GM23338 (cell line): Measurements from ENCODE around the gene SLAMF9. TPM values are rescaled to one million over a fixed set of nuclear protein-coding genes. Genes with fewer than 3 reads are reported as not detected.

Source experiments
- ATAC-seq: fragments of 200-7000 bp; cut with Tn5 transposase; 3 replicates; pipeline ENCODE4 v1.9.1; 2020
- DNase-seq: peaks from one replicate; pipeline ENCODE4 v3.0.0-alpha.2; 2015; ENCODE audit warnings: low spot score
- H2AFZ ChIP-seq: fragments of 200-600 bp; sonication (generic); 2 replicates; pipeline ENCODE4 v1.8.0; 2016; ENCODE audit warnings: antibody characterized with exemption, mild to moderate bottlenecking, moderate library complexity
- H3F3A ChIP-seq: fragments of 200-600 bp; sonication (generic); replicated peaks from 2 replicates; pipeline ENCODE4 v1.8.0; 2017; ENCODE audit warnings: antibody characterized with exemption, mixed run types, low read depth
- H3K27ac ChIP-seq: fragments of 200-600 bp; sonication (generic); 2 replicates; pipeline ENCODE4 v1.6.1; 2016; ENCODE audit warnings: low read depth
- H3K27me3 ChIP-seq: fragments of 200-600 bp; sonication (generic); 2 replicates; pipeline ENCODE4 v1.8.0; 2016; ENCODE audit warnings: mild to moderate bottlenecking, mixed run types, moderate library complexity; ENCODE audit not compliant: insufficient read depth
- H3K36me3 ChIP-seq: fragments of 200-600 bp; sonication (generic); 2 replicates; pipeline ENCODE4 v1.8.0; 2016; ENCODE audit warnings: mild to moderate bottlenecking; ENCODE audit not compliant: insufficient read depth
- H3K4me1 ChIP-seq: fragments of 200-600 bp; sonication (generic); 2 replicates; pipeline ENCODE4 v1.8.0; 2016; ENCODE audit warnings: mild to moderate bottlenecking, moderate library complexity; ENCODE audit not compliant: insufficient read depth
- H3K4me2 ChIP-seq: fragments of 200-600 bp; sonication (generic); 2 replicates; pipeline ENCODE4 v1.7.1; 2017; ENCODE audit warnings: mixed run types
- H3K4me3 ChIP-seq: fragments of 200-600 bp; sonication (generic); 2 replicates; pipeline ENCODE4 v1.6.1; 2016; ENCODE audit warnings: mixed run types
- H3K79me2 ChIP-seq: fragments of 200-600 bp; sonication (generic); replicated peaks from 2 replicates; pipeline ENCODE4 v1.8.0; 2017; ENCODE audit warnings: mild to moderate bottlenecking; ENCODE audit not compliant: insufficient read depth
- H3K9me2 ChIP-seq: fragments of 200-600 bp; sonication (generic); 2 replicates; pipeline ENCODE4 v1.8.0; 2017; ENCODE audit not compliant: insufficient read depth
- H4K20me1 ChIP-seq: fragments of 200-600 bp; sonication (generic); replicated peaks from 2 replicates; pipeline ENCODE4 v1.8.0; 2017; ENCODE audit warnings: mild to moderate bottlenecking; ENCODE audit not compliant: insufficient read depth
- H3K27ac Mint-ChIP-seq: 2 replicates; pipeline ENCODE4 v1.8.0; 2020; ENCODE audit warnings: inconsistent platforms, mild to moderate bottlenecking, moderate library complexity, mixed read lengths
- H3K27me3 Mint-ChIP-seq: 3 replicates; pipeline ENCODE4 v1.8.0; 2022; ENCODE audit warnings: low read depth, mild to moderate bottlenecking, moderate library complexity, mixed read lengths, inconsistent platforms; ENCODE audit not compliant: insufficient read depth, poor library complexity
- H3K36me3 Mint-ChIP-seq: 3 replicates; pipeline ENCODE4 v1.8.0; 2021; ENCODE audit warnings: low read depth, mild to moderate bottlenecking, inconsistent platforms, moderate library complexity, mixed read lengths
- H3K4me1 Mint-ChIP-seq: 3 replicates; pipeline ENCODE4 v1.8.0; 2020; ENCODE audit warnings: mild to moderate bottlenecking, inconsistent platforms, mixed read lengths
- H3K4me3 Mint-ChIP-seq: 3 replicates; pipeline ENCODE4 v1.8.0; 2021; ENCODE audit warnings: moderate library complexity, mild to moderate bottlenecking, inconsistent platforms, mixed read lengths
- H3K9me3 Mint-ChIP-seq: 3 replicates; pipeline ENCODE4 v1.8.0; 2020; ENCODE audit warnings: moderate library complexity, mild to moderate bottlenecking, inconsistent platforms, mixed read lengths
- CREB1 ChIP-seq: fragments of 250-450 bp; sonication (Bioruptor Pico); IDR thresholded peaks from 2 replicates; pipeline ENCODE4 v1.5.0; 2020; ENCODE audit warnings: low read depth, mild to moderate bottlenecking, moderate library complexity
- ETS1 ChIP-seq: IDR thresholded peaks from 2 replicates; pipeline ENCODE4 v1.6.1; 2016; ENCODE audit warnings: antibody characterized with exemption
- EZH2 ChIP-seq: fragments of 200-600 bp; sonication (generic); IDR thresholded peaks from one replicate; pipeline ENCODE4 v1.8.0; 2017; ENCODE audit warnings: antibody characterized with exemption, mild to moderate bottlenecking, low read depth; ENCODE audit not compliant: unreplicated experiment
- JUNB ChIP-seq: IDR thresholded peaks from one replicate; pipeline ENCODE4 v1.6.1; 2016; ENCODE audit warnings: antibody characterized with exemption; ENCODE audit not compliant: unreplicated experiment
- POLR2AphosphoS5 ChIP-seq: IDR thresholded peaks from 2 replicates; pipeline ENCODE4 v1.6.1; 2016; ENCODE audit warnings: antibody characterized with exemption, low read depth
- STAT1 ChIP-seq: IDR thresholded peaks from one replicate; pipeline ENCODE4 v1.6.1; 2016; ENCODE audit warnings: antibody characterized with exemption; ENCODE audit not compliant: unreplicated experiment
- ZNF114 ChIP-seq: fragments of 250-450 bp; sonication (Bioruptor Pico); IDR thresholded peaks from 2 replicates; pipeline ENCODE4 v1.5.0; 2020; ENCODE audit warnings: mild to moderate bottlenecking, moderate library complexity
- ZNF331 ChIP-seq: fragments of 250-450 bp; sonication (Bioruptor Pico); IDR thresholded peaks from 2 replicates; pipeline ENCODE4 v1.5.0; 2020; ENCODE audit warnings: low read depth, mild to moderate bottlenecking, moderate library complexity
- polyA plus RNA-seq: library from polyadenylated mRNA; unstranded; fragments of >200 nt; fragmentation: Nextera tagmentation; extraction: Ambion mirVana; gene quantifications from 2 replicates; pipeline ENCODE4 v1.2.1, GENCODE V29; 2016
- total RNA-seq: library from RNA; depleted of rRNA; stranded (reverse); fragments of >200 nt; shearing (Covaris generic); gene quantifications from 2 replicates; pipeline ENCODE4 v1.2.3, GENCODE V29; 2014
- TF ChIP-seq, protein P1 (sequence below), 2 experiments: fragments of 200-600 bp in 1 of 2; sonication (generic) in 1 of 2; conservative IDR thresholded peaks; 2 replicates each; pipeline versions ENCODE4 v1.5.1 to v1.6.1; 2016 to 2017; ENCODE audit warnings: antibody characterized with exemption in 2 of 2, low read depth in 2 of 2, mild to moderate bottlenecking in 2 of 2, moderate library complexity in 1 of 2
- TF ChIP-seq, protein P2 (sequence below): IDR thresholded peaks from one replicate; pipeline ENCODE4 v1.6.1; 2018; ENCODE audit warnings: antibody characterized with exemption; ENCODE audit not compliant: unreplicated experiment

The SLAMF9 gene
- total and polyA plus RNA-seq, 2 experiments from 2014 or later: not detected

GRCh38 chr1:159964144-159964543 is 10.1 kb upstream of the SLAMF9 start:
- Mint-ChIP-seq H3K36me3 (no peaks in the 10 kb centered on the region), H3K9me3 (no peaks in the 10 kb centered on the region), H3K4me1 (peaks cover 2% of the 10 kb centered on the region), H3K27me3 (peaks cover 4% of the 10 kb centered on the region), H3K27ac (no peak overlapping the region), H3K4me3 (no peak overlapping the region)
- no peak overlapping the region for H3K4me3 ChIP-seq
- peak; percentile 48 for ATAC-seq
- H3K27ac ChIP-seq: no peak overlapping the region
- H3F3A ChIP-seq: no peaks in the 10 kb centered on the region
- H3K4me2 ChIP-seq: no peak overlapping the region
- no peaks in the 10 kb centered on the region for H3K9me2 ChIP-seq
- TF ChIP-seq ZNF331 (no peak), CREB1 (no peak), EZH2 (no peak), POLR2AphosphoS5 (no peak), ZNF114 (CRISPR knock-in tag) (no peak), JUNB (no peak), STAT1 (no peak)
- TF ChIP-seq, protein P1, sequence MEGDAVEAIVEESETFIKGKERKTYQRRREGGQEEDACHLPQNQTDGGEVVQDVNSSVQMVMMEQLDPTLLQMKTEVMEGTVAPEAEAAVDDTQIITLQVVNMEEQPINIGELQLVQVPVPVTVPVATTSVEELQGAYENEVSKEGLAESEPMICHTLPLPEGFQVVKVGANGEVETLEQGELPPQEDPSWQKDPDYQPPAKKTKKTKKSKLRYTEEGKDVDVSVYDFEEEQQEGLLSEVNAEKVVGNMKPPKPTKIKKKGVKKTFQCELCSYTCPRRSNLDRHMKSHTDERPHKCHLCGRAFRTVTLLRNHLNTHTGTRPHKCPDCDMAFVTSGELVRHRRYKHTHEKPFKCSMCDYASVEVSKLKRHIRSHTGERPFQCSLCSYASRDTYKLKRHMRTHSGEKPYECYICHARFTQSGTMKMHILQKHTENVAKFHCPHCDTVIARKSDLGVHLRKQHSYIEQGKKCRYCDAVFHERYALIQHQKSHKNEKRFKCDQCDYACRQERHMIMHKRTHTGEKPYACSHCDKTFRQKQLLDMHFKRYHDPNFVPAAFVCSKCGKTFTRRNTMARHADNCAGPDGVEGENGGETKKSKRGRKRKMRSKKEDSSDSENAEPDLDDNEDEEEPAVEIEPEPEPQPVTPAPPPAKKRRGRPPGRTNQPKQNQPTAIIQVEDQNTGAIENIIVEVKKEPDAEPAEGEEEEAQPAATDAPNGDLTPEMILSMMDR (conservative IDR thresholded peaks at IDR 0.05; ENCODE audit: low read depth in 2 of 2): no peak
- H3K27me3 ChIP-seq: no peaks in the 10 kb centered on the region
- peak overlapping the region; percentile 80 for H2AFZ ChIP-seq
- H3K79me2 ChIP-seq: no peaks in the 10 kb centered on the region
- H3K36me3 ChIP-seq: no peaks in the 10 kb centered on the region
- no peak for DNase-seq
- no peaks in the 10 kb centered on the region for H4K20me1 ChIP-seq
- peaks cover 9% of the 10 kb centered on the region; the same call in 1 of the 2 replicates for H3K4me1 ChIP-seq

- Mint-ChIP-seq H3K27me3 (peaks cover 4% of the 10 kb centered on the region), H3K9me3 (no peaks in the 10 kb centered on the region), H3K27ac (no peak overlapping the region), H3K4me1 (peaks cover 2% of the 10 kb centered on the region), H3K36me3 (no peaks in the 10 kb centered on the region), H3K4me3 (no peak overlapping the region)
- no peaks in the 10 kb centered on the region for H3K79me2 ChIP-seq
- H3K4me2 ChIP-seq: no peak overlapping the region
- H4K20me1 ChIP-seq: no peaks in the 10 kb centered on the region
- H3K4me1 ChIP-seq: peaks cover 9% of the 10 kb centered on the region; the same call in 1 of the 2 replicates
- ATAC-seq: no peak
- H3K27ac ChIP-seq: no peak overlapping the region
- no peak overlapping the region for H3K4me3 ChIP-seq
- no peaks in the 10 kb centered on the region for H3K36me3 ChIP-seq
- H3F3A ChIP-seq: no peaks in the 10 kb centered on the region
- H3K27me3 ChIP-seq: no peaks in the 10 kb centered on the region
- H3K9me2 ChIP-seq: no peaks in the 10 kb centered on the region
- H2AFZ ChIP-seq: no peak overlapping the region
- DNase-seq: no peak
- TF ChIP-seq JUNB (no peak), ETS1 (no peak), EZH2 (no peak)
- TF ChIP-seq, protein P2, sequence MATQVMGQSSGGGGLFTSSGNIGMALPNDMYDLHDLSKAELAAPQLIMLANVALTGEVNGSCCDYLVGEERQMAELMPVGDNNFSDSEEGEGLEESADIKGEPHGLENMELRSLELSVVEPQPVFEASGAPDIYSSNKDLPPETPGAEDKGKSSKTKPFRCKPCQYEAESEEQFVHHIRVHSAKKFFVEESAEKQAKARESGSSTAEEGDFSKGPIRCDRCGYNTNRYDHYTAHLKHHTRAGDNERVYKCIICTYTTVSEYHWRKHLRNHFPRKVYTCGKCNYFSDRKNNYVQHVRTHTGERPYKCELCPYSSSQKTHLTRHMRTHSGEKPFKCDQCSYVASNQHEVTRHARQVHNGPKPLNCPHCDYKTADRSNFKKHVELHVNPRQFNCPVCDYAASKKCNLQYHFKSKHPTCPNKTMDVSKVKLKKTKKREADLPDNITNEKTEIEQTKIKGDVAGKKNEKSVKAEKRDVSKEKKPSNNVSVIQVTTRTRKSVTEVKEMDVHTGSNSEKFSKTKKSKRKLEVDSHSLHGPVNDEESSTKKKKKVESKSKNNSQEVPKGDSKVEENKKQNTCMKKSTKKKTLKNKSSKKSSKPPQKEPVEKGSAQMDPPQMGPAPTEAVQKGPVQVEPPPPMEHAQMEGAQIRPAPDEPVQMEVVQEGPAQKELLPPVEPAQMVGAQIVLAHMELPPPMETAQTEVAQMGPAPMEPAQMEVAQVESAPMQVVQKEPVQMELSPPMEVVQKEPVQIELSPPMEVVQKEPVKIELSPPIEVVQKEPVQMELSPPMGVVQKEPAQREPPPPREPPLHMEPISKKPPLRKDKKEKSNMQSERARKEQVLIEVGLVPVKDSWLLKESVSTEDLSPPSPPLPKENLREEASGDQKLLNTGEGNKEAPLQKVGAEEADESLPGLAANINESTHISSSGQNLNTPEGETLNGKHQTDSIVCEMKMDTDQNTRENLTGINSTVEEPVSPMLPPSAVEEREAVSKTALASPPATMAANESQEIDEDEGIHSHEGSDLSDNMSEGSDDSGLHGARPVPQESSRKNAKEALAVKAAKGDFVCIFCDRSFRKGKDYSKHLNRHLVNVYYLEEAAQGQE: no peak
- TF ChIP-seq, protein P1 (conservative IDR thresholded peaks at IDR 0.05; ENCODE audit: low read depth in 2 of 2): no peak
Observed at GRCh38 chr1:159962176-159962575, 8.1 kb upstream of the SLAMF9 start.
